GM06990 (cell line): ENCODE data around the gene DDX17.

Experiments
- DNase-seq: peaks from one replicate; pipeline ENCODE4 v3.0.0-alpha.2; 2011; ENCODE audit not compliant: insufficient read length; ENCODE audit errors: extremely low read depth
- H3K27me3 ChIP-seq: replicated peaks from 2 replicates; pipeline ENCODE4 v1.6.0; 2011; ENCODE audit warnings: low read length; ENCODE audit not compliant: control insufficient read depth, insufficient read depth
- H3K36me3 ChIP-seq: 2 replicates; pipeline ENCODE4 v1.5.1; 2011; ENCODE audit warnings: low read length; ENCODE audit not compliant: control insufficient read depth, insufficient read depth
- H3K4me3 ChIP-seq: replicated peaks from 2 replicates; pipeline ENCODE4 v1.5.1; 2011; ENCODE audit warnings: low read depth, mild to moderate bottlenecking, control low read depth, low read length
- CTCF ChIP-seq: IDR thresholded peaks from 2 replicates; pipeline ENCODE4 v1.5.1; 2011; ENCODE audit warnings: low read length, control low read depth, mild to moderate bottlenecking, inconsistent platforms; ENCODE audit not compliant: insufficient read depth, poor library complexity, severe bottlenecking

The DDX17 gene

GRCh38 chr22:38451864-38452263 is 54.2 kb downstream of the DDX17 start:
- Histone ChIP-seq H3K4me3 (no peak overlapping the region), H3K27me3 (peaks cover 2% of the 10 kb centered on the region; the same call in 1 of the 2 replicates), H3K36me3 (no peaks in the 10 kb centered on the region)
- TF ChIP-seq CTCF, result no peak
- no peak for DNase-seq

GRCh38 chr22:38451404-38451803 is 54.7 kb downstream of the DDX17 start:
- no peak for DNase-seq
- Histone ChIP-seq H3K36me3 (no peaks in the 10 kb centered on the region), H3K27me3 (peaks cover 2% of the 10 kb centered on the region; the same call in 1 of the 2 replicates), H3K4me3 (no peak overlapping the region)
- TF ChIP-seq CTCF, result no peak

DNA sequence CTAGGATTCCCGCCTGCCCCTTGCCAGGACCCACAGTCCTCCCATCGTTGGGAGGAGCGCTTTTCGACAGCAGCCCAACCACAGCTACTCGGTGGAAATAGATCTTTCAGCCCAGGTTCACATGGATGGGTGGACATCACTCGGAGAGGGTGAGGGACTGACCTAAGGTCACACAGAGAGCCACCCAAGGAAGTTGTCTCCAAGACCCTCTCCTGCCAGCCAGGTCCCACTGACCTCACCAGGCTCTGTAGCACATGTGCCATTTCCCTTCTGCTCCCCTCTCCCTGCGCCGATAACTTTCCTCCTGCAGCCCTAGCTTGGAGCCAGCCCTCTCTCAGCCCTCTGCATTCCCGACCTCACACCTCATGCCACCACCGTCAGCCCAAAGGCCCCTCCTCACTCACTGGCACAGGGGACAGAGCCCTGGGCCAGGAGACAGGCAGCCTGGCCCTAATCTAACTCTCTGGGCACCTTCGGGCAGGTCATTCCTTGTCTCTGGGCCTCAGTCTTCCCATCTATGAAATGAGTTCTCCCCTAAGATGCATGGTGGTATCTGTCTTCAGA is 55.8 kb downstream of the DDX17 start:
- TF ChIP-seq CTCF, result no peak
- Histone ChIP-seq H3K4me3 (no peak overlapping the region), H3K27me3 (peaks cover 2% of the 10 kb centered on the region; the same call in 1 of the 2 replicates), H3K36me3 (no peaks in the 10 kb centered on the region)
- DNase-seq, result no peak

DNA sequence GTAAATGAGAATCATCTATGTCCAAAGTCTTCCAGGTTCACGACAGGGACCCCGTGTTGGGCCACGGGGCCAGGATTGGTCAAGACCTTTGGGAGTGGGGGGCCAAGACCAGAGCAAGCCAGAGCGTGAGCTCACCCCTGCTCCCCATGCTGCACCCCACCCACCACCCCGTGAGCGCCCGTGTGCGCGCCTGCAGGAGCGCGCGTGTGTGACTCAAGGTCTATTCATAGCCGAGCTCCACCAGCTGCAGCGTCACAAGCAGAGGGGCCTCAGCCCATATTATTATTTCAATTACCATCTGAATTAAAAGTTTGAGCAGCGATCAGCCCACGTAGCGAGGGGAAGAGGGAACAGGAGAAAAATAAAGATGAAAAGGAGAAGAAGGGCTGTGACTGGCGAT is 56.3 kb downstream of the DDX17 start:
- H3K4me3 ChIP-seq, result no peak overlapping the region
- H3K27me3 ChIP-seq, result peaks cover 2% of the 10 kb centered on the region; the same call in 1 of the 2 replicates
- no peak for DNase-seq
- no peaks in the 10 kb centered on the region for H3K36me3 ChIP-seq
- no peak for TF ChIP-seq CTCF

- DNase-seq, result no peak
- no peak for TF ChIP-seq CTCF
- Histone ChIP-seq H3K27me3 (no peaks in the 10 kb centered on the region; the same call in 1 of the 2 replicates), H3K4me3 (no peak overlapping the region), H3K36me3 (no peaks in the 10 kb centered on the region)
Observed at GRCh38 chr22:38448945-38449745, 57.0 kb downstream of the DDX17 start.
